ENCODE results near the gene MAGI1. TPM values are rescaled to one million over a fixed set of nuclear protein-coding genes. Genes with fewer than 3 reads are reported as not detected.

Gene MAGI1
- total and polyA plus RNA-seq, 7 experiments from 2014 or later: 0.39 TPM; not detected in 6

DNA sequence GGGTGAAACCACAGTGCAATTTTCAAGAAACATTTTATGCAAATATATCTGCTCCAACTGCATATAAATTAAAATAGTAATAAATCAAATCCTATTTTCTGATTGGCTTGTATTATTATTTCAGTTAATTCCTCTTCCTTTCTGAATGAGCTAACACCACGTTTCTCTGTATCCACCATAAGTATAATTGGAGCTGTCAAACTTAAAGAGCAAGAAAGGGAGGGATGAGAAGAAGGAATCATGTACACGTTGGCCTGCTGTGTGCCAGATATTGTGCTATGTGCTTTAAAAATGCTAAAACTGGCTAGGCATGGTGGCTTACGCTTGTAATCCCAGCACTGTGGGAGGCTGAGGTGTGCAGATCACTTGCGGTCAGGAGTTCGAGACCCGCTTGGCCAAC is 180.0 kb downstream of the MAGI1 start:
- no peaks in the 10 kb centered on the region for H3K4me1 ChIP-seq (ENCODE audit: control insufficient read depth in 2 of 2, insufficient read depth in 2 of 2, low read length in 2 of 2)
- ATAC-seq: no peak
- ChIA-PET CTCF (no interaction called here), POLR2A (no interaction called here)
- Mint-ChIP-seq H3K4me3 (no peak overlapping the region), H3K27ac (no peak overlapping the region), H3K27me3 (peaks cover 0 to 5% (median 0%) of the 10 kb centered on the region in 5 donors), H3K4me1 (peaks cover 0 to 3% (median 0%) of the 10 kb centered on the region in 7 donors), H3K36me3 (no peaks in the 10 kb centered on the region), H3K9me3 (peaks cover 0 to 16% (median 6%) of the 10 kb centered on the region in 11 donors)
- no peaks in the 10 kb centered on the region for H3K9me3 ChIP-seq (ENCODE audit: control insufficient read depth in 2 of 3, low read length in 3 of 3)
- intact Hi-C loops (cut with micrococcal nuclease): no loop called here
- no peak overlapping the region for H3K4me3 ChIP-seq (ENCODE audit: low read length)
- no peak for DNase-seq
- no peak overlapping the region for H3K27ac ChIP-seq (ENCODE audit: low read depth, low read length)
- no peaks in the 10 kb centered on the region for H3K27me3 ChIP-seq (ENCODE audit: control insufficient read depth in 2 of 2, insufficient read depth in 2 of 2, low read length in 2 of 2)
- H3K36me3 ChIP-seq (ENCODE audit: control insufficient read depth in 2 of 3, insufficient read depth in 3 of 3, low read length in 3 of 3): no peaks in the 10 kb centered on the region

- Mint-ChIP-seq H3K27me3 (peaks cover 0 to 5% (median 0%) of the 10 kb centered on the region in 5 donors), H3K4me1 (peaks cover 0 to 3% (median 0%) of the 10 kb centered on the region in 7 donors), H3K9me3 (peaks cover 0 to 19% (median 5%) of the 10 kb centered on the region in 11 donors), H3K27ac (no peak overlapping the region), H3K36me3 (no peaks in the 10 kb centered on the region), H3K4me3 (no peak overlapping the region)
- POLR2A ChIA-PET: no interaction called here
- no peak for DNase-seq
- H3K4me3 ChIP-seq (ENCODE audit: low read length): no peak overlapping the region
- H3K9me3 ChIP-seq (ENCODE audit: control insufficient read depth in 2 of 3, low read length in 3 of 3): no peaks in the 10 kb centered on the region
- CTCF ChIA-PET: no interaction called here
- no peaks in the 10 kb centered on the region for H3K27me3 ChIP-seq (ENCODE audit: control insufficient read depth in 2 of 2, insufficient read depth in 2 of 2, low read length in 2 of 2)
- no peak overlapping the region for H3K27ac ChIP-seq (ENCODE audit: low read depth, low read length)
- H3K4me1 ChIP-seq (ENCODE audit: control insufficient read depth in 2 of 2, insufficient read depth in 2 of 2, low read length in 2 of 2): no peaks in the 10 kb centered on the region
- intact Hi-C loops (cut with micrococcal nuclease): no loop called here
- no peak for ATAC-seq
- H3K36me3 ChIP-seq (ENCODE audit: control insufficient read depth in 2 of 3, insufficient read depth in 3 of 3, low read length in 3 of 3): no peaks in the 10 kb centered on the region
Measured at GRCh38 chr3:65857327-65857726, 181.4 kb downstream of the MAGI1 start.

DNA sequence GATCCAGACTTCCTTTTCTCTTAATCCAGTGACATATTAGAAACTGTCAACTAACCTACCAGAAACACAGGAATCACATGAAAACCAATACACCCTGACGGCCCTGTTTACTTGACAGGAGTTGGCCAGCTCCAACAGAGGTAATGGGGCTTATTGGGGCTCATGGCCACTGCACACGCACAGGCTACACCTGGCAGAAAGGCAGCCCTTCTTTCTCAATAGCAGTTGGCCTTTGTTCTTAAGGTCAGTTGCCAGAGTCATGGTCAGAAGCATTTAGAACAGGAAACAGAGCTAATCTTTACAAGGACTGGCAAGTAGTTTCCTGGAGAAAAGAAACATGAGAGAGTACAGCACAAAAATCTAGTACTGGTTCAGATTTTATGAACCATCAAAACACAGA is 181.8 kb downstream of the MAGI1 start:
- Histone ChIP-seq H3K27ac (ENCODE audit: low read depth, low read length) (no peak overlapping the region), H3K27me3 (ENCODE audit: control insufficient read depth in 2 of 2, insufficient read depth in 2 of 2, low read length in 2 of 2) (no peaks in the 10 kb centered on the region), H3K36me3 (ENCODE audit: control insufficient read depth in 2 of 3, insufficient read depth in 3 of 3, low read length in 3 of 3) (no peaks in the 10 kb centered on the region), H3K4me3 (ENCODE audit: low read length) (no peak overlapping the region), H3K9me3 (ENCODE audit: control insufficient read depth in 2 of 3, low read length in 3 of 3) (no peaks in the 10 kb centered on the region), H3K4me1 (ENCODE audit: control insufficient read depth in 2 of 2, insufficient read depth in 2 of 2, low read length in 2 of 2) (no peaks in the 10 kb centered on the region)
- no peak overlapping the region for H3K27ac Mint-ChIP-seq
- peaks cover 0 to 5% (median 0%) of the 10 kb centered on the region in 5 donors for H3K27me3 Mint-ChIP-seq
- H3K4me3 Mint-ChIP-seq: no peak overlapping the region
- no peak for DNase-seq
- H3K9me3 Mint-ChIP-seq: peaks cover 0 to 20% (median 5%) of the 10 kb centered on the region in 11 donors
- intact Hi-C loops (cut with micrococcal nuclease): no loop called here
- peaks cover 0 to 3% (median 0%) of the 10 kb centered on the region in 7 donors for H3K4me1 Mint-ChIP-seq
- POLR2A ChIA-PET: no interaction called here
- CTCF ChIA-PET: no interaction called here
- no peaks in the 10 kb centered on the region for H3K36me3 Mint-ChIP-seq
- ATAC-seq: no peak

DNA sequence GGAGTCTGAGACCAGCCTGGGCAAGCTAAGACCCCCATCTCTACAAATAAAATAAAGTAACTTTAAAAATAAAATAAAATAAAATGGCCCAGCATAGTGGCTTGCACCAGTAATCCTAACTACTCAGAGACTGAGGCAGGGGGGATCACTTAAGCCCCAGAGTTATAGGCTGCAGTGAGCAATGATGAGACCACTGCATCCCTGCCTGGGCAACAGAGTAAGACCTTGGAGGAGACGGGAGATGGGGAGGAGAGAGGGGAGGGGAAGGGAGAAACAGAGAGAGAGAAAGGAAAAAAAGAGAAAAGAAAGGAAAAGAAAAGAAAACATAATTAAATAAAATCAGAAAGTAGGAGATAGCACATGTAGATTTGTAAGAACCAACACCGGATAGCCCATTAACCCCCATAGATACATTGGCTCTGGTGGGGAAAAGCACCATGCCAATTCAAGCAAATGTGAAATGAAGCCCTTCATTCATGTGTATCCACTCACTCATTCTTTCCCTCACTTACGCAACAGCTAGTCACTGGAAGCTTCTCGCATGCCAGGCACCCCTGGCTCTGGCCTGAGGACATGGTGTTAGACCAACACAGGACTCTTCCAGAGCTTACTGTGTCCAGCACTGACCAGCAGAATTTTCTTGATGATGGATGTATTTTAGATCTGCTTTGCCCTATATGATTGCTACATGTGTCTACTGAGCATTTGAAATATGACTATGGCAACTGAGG is 183.2 kb downstream of the MAGI1 start:
- ChIA-PET POLR2A (no interaction called here), CTCF (no interaction called here)
- ATAC-seq (no peak), DNase-seq (no peak)
- Histone ChIP-seq H3K27ac (ENCODE audit: low read depth, low read length) (no peak overlapping the region), H3K36me3 (ENCODE audit: control insufficient read depth in 2 of 3, insufficient read depth in 3 of 3, low read length in 3 of 3) (no peaks in the 10 kb centered on the region), H3K4me3 (ENCODE audit: low read length) (no peak overlapping the region), H3K9me3 (ENCODE audit: control insufficient read depth in 2 of 3, low read length in 3 of 3) (no peaks in the 10 kb centered on the region), H3K27me3 (ENCODE audit: control insufficient read depth in 2 of 2, insufficient read depth in 2 of 2, low read length in 2 of 2) (no peaks in the 10 kb centered on the region), H3K4me1 (ENCODE audit: control insufficient read depth in 2 of 2, insufficient read depth in 2 of 2, low read length in 2 of 2) (no peaks in the 10 kb centered on the region)
- peaks cover 0 to 24% (median 6%) of the 10 kb centered on the region in 11 donors for H3K9me3 Mint-ChIP-seq
- peaks cover 0 to 8% (median 0%) of the 10 kb centered on the region in 5 donors for H3K27me3 Mint-ChIP-seq
- no peaks in the 10 kb centered on the region for H3K36me3 Mint-ChIP-seq
- intact Hi-C loops (cut with micrococcal nuclease): no loop called here
- no peak overlapping the region for H3K4me3 Mint-ChIP-seq
- no peak overlapping the region for H3K27ac Mint-ChIP-seq
- H3K4me1 Mint-ChIP-seq: peaks cover 0 to 3% (median 0%) of the 10 kb centered on the region in 7 donors

DNA sequence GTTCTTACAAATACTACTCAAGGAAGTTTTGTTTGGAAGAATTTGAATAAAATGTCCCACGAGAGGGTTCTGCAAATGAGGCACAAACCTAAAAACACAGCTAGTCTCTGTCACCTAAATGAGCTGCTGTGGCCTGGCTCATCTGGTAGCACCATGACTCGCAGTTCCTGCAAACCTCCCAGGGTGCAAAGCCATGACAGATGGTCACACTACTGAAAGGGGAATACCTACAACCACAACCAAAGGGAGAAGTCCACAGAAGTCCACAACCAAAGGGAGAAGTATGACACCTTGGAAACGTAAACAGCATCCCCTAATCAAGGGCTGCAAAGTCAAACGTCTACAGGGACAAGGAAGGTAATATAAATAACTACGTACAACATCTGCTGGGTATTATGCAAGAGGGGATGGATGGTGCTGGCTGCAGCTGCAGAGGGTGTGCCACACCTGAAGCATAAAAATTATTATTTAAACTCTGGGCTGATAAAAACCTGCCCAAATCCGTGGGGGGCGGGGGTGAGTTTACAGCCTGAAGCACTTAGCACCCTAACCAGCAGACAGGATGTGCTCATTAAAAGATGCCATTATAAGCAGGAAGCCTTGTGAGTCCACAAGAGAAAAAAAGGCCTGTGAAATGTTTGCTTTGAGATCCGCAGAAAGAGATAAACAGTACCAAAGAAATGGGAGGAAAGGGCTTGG is 184.0 kb downstream of the MAGI1 start:
- Mint-ChIP-seq H3K36me3 (no peaks in the 10 kb centered on the region), H3K9me3 (peaks cover 0 to 19% (median 5%) of the 10 kb centered on the region in 11 donors), H3K27ac (no peak overlapping the region), H3K4me1 (peaks cover 0 to 3% (median 0%) of the 10 kb centered on the region in 7 donors), H3K4me3 (no peak overlapping the region), H3K27me3 (peaks cover 0 to 8% (median 0%) of the 10 kb centered on the region in 5 donors)
- POLR2A ChIA-PET: no interaction called here
- Histone ChIP-seq H3K36me3 (ENCODE audit: control insufficient read depth in 2 of 3, insufficient read depth in 3 of 3, low read length in 3 of 3) (no peaks in the 10 kb centered on the region), H3K27me3 (ENCODE audit: control insufficient read depth in 2 of 2, insufficient read depth in 2 of 2, low read length in 2 of 2) (no peaks in the 10 kb centered on the region), H3K9me3 (ENCODE audit: control insufficient read depth in 2 of 3, low read length in 3 of 3) (no peaks in the 10 kb centered on the region), H3K27ac (ENCODE audit: low read depth, low read length) (no peak overlapping the region), H3K4me1 (ENCODE audit: control insufficient read depth in 2 of 2, insufficient read depth in 2 of 2, low read length in 2 of 2) (no peaks in the 10 kb centered on the region), H3K4me3 (ENCODE audit: low read length) (no peak overlapping the region)
- CTCF ChIA-PET: no interaction called here
- ATAC-seq: no peak
- no peak for DNase-seq
- intact Hi-C loops (cut with micrococcal nuclease): no loop called here

- H3K27me3 Mint-ChIP-seq: peaks cover 0 to 8% (median 0%) of the 10 kb centered on the region in 5 donors
- no peak overlapping the region for H3K27ac ChIP-seq (ENCODE audit: low read depth, low read length)
- intact Hi-C loops (cut with micrococcal nuclease): no loop called here
- no peaks in the 10 kb centered on the region for H3K36me3 ChIP-seq (ENCODE audit: control insufficient read depth in 2 of 3, insufficient read depth in 3 of 3, low read length in 3 of 3)
- ChIA-PET POLR2A (no interaction called here), CTCF (no interaction called here)
- DNase-seq (no peak), ATAC-seq (no peak)
- H3K4me3 ChIP-seq (ENCODE audit: low read length): no peak overlapping the region
- H3K36me3 Mint-ChIP-seq: no peaks in the 10 kb centered on the region
- no peaks in the 10 kb centered on the region for H3K4me1 ChIP-seq (ENCODE audit: control insufficient read depth in 2 of 2, insufficient read depth in 2 of 2, low read length in 2 of 2)
- H3K9me3 Mint-ChIP-seq: peaks cover 0 to 15% (median 4%) of the 10 kb centered on the region in 11 donors
- H3K27me3 ChIP-seq (ENCODE audit: control insufficient read depth in 2 of 2, insufficient read depth in 2 of 2, low read length in 2 of 2): no peaks in the 10 kb centered on the region
- H3K27ac Mint-ChIP-seq: no peak overlapping the region
- no peak overlapping the region for H3K4me3 Mint-ChIP-seq
- peaks cover 0 to 3% (median 0%) of the 10 kb centered on the region in 7 donors for H3K4me1 Mint-ChIP-seq
- no peaks in the 10 kb centered on the region for H3K9me3 ChIP-seq (ENCODE audit: control insufficient read depth in 2 of 3, low read length in 3 of 3)
Measured at GRCh38 chr3:65851827-65852226, 186.9 kb downstream of the MAGI1 start.

Measured in naive thymus-derived CD4-positive, alpha-beta T cell (primary cell).